Measurements from ENCODE around the gene BHLHA9.

The BHLHA9 gene

GRCh38 chr17:1256699-1257098 lies 13.5 kb upstream of the BHLHA9 start:
- no peak for DNase-seq

- no peak for DNase-seq
Observed at GRCh38 chr17:1260086-1260769, 10.0 kb upstream of the BHLHA9 start.

GRCh38 chr17:1260770-1261161 lies 9.5 kb upstream of the BHLHA9 start:
- DNase-seq, result no peak

GRCh38 chr17:1264196-1264595 lies 6.0 kb upstream of the BHLHA9 start:
- no peak for DNase-seq

- no peak for DNase-seq
Observed at GRCh38 chr17:1267471-1267943, 2.7 kb upstream of the BHLHA9 start.

GRCh38 chr17:1271030-1271423 lies 783 bp downstream of the BHLHA9 start:
- DNase-seq, result no peak

GRCh38 chr17:1271441-1271840 lies 1.2 kb downstream of the BHLHA9 start:
- no peak for DNase-seq

- no peak for DNase-seq
Observed at GRCh38 chr17:1272701-1273100, 2.5 kb downstream of the BHLHA9 start.

GRCh38 chr17:1273492-1274244 lies 3.4 kb downstream of the BHLHA9 start:
- no peak for DNase-seq

- no peak for DNase-seq
Observed at GRCh38 chr17:1274245-1274608, 4.0 kb downstream of the BHLHA9 start.

GRCh38 chr17:1275205-1275961 lies 5.1 kb downstream of the BHLHA9 start:
- DNase-seq, result no peak

- peak; percentile 78 for DNase-seq
Observed at GRCh38 chr17:1275962-1276736, 5.9 kb downstream of the BHLHA9 start.

- no peak for DNase-seq
Observed at GRCh38 chr17:1280652-1281051, 10.4 kb downstream of the BHLHA9 start.

- no peak for DNase-seq
Observed at GRCh38 chr17:1286379-1287106, 16.3 kb downstream of the BHLHA9 start.

- DNase-seq, result no peak
Observed at GRCh38 chr17:1289695-1290094, 19.5 kb downstream of the BHLHA9 start.

- DNase-seq, result no peak
Observed at GRCh38 chr17:1290676-1291075, 20.4 kb downstream of the BHLHA9 start.

GRCh38 chr17:1294157-1294717 lies 24.0 kb downstream of the BHLHA9 start:
- peak; percentile 74 for DNase-seq

GRCh38 chr17:1298606-1299005 lies 28.4 kb downstream of the BHLHA9 start:
- DNase-seq, result peak; percentile 66

GRCh38 chr17:1299552-1300370 lies 29.5 kb downstream of the BHLHA9 start:
- DNase-seq, result no peak

GRCh38 chr17:1300371-1300905 lies 30.2 kb downstream of the BHLHA9 start:
- DNase-seq, result no peak

- no peak for DNase-seq
Observed at GRCh38 chr17:1301546-1301945, 31.3 kb downstream of the BHLHA9 start.
